ENCODE results near the gene GIPC2.
"Not testable (repeated sequence)": the region's sequence is repeated elsewhere in the genome, so short reads cannot be mapped to it uniquely, and the experiment has no call there.

GIPC2 gene

DNA sequence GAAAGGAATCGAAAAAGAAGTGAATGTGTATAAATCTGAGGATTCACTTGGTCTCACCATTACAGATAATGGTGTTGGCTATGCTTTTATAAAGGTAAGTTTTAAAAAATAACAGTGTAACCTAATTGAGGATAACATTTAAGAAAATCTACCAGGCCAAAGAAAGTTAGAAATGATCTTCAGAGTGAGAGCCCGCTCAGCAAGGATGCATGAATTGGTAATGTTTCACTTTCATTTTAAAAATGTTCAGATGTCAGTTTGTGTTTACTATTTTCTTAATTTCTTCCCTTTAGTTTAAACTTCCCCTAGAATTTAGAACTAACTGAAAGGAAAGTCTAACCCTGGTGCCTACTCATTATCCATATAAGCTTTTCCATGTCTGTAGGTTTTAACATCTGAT is 35.0 kb downstream of the GIPC2 start:
- H3K27me3 Mint-ChIP-seq (ENCODE audit: low read depth) = no peaks in the 10 kb centered on the region
- H3K4me3 Mint-ChIP-seq = no peak overlapping the region
- no peak overlapping the region for H3K27ac Mint-ChIP-seq
- no peaks in the 10 kb centered on the region for H3K36me3 Mint-ChIP-seq (ENCODE audit: low read depth)
- TF ChIP-seq, protein P1, sequence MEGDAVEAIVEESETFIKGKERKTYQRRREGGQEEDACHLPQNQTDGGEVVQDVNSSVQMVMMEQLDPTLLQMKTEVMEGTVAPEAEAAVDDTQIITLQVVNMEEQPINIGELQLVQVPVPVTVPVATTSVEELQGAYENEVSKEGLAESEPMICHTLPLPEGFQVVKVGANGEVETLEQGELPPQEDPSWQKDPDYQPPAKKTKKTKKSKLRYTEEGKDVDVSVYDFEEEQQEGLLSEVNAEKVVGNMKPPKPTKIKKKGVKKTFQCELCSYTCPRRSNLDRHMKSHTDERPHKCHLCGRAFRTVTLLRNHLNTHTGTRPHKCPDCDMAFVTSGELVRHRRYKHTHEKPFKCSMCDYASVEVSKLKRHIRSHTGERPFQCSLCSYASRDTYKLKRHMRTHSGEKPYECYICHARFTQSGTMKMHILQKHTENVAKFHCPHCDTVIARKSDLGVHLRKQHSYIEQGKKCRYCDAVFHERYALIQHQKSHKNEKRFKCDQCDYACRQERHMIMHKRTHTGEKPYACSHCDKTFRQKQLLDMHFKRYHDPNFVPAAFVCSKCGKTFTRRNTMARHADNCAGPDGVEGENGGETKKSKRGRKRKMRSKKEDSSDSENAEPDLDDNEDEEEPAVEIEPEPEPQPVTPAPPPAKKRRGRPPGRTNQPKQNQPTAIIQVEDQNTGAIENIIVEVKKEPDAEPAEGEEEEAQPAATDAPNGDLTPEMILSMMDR (IDR thresholded peaks at IDR 0.05; ENCODE audit: unreplicated experiment in 3 of 3) = no peak
- H3K9me3 Mint-ChIP-seq = peaks cover 6% of the 10 kb centered on the region
- H3K4me1 Mint-ChIP-seq = no peaks in the 10 kb centered on the region

DNA sequence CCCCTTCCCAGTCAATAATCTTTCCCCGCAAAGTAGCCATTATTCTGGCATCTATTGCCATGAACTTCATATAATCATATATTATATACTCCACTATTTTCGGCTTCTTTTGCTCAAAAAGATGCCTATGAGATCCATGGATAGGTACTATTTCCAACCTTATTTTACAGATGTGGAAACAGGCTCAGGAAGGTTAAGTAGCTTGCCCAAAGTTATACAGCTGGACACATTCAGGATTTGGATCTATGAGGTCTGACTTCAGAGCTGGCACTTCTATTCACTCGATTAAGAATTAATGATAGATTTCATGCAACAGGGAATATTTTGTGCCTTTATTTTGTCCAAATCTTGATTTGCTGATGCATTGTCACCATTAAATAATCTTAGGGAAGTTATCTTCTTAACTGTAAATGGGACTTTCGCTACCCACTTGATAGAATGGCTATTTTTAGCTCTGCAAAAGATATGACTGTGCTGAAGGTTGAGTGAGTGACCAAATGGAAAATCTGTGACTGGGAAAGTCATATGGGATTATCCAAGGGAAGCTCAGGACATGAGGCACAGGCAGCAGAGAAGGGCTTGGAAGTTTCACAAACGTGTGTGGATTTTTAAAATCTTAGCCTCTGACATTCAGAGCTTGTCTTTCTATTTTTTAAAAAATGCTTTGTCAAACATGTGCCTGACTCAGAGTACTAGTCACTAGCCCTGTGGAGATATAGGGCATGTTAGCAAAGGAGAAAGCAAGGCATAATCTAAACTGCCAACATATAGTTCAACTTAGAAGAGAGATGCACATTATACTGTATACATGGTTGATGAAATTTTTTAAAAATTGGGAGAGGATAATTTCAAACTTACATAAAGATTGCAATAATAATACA is 36.5 kb downstream of the GIPC2 start:
- Mint-ChIP-seq H3K27ac (no peak overlapping the region), H3K36me3 (ENCODE audit: low read depth) (peaks cover 3% of the 10 kb centered on the region), H3K9me3 (peaks cover 15% of the 10 kb centered on the region), H3K27me3 (ENCODE audit: low read depth) (no peaks in the 10 kb centered on the region), H3K4me3 (no peak overlapping the region), H3K4me1 (no peaks in the 10 kb centered on the region)
- TF ChIP-seq, protein P1 (IDR thresholded peaks at IDR 0.05; ENCODE audit: unreplicated experiment in 3 of 3) = no peak

DNA sequence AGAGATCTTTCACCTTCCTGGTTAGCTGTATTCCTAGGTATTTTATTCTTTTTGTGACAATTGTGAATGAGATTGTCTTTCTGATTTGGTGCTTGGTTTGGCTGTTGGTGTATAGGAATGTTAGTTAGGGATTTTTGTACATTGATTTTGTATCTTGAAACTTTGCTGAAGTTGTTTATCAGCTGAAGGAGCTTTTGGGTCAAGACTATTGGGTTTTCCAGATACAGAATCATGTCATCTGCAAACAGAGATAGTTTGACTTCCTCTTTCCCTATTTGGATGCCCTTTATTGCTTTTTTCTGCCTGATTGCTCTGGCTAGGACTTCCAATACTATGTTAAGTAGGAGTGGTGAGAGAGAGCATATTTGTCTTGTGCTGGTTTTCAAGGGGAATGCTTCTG is 38.9 kb downstream of the GIPC2 start:
- H3K27me3 Mint-ChIP-seq (ENCODE audit: low read depth); H3K27ac Mint-ChIP-seq; H3K36me3 Mint-ChIP-seq (ENCODE audit: low read depth); H3K4me1 Mint-ChIP-seq; H3K4me3 Mint-ChIP-seq: not testable (repeated sequence)
- peaks cover 15% of the 10 kb centered on the region for H3K9me3 Mint-ChIP-seq

DNA sequence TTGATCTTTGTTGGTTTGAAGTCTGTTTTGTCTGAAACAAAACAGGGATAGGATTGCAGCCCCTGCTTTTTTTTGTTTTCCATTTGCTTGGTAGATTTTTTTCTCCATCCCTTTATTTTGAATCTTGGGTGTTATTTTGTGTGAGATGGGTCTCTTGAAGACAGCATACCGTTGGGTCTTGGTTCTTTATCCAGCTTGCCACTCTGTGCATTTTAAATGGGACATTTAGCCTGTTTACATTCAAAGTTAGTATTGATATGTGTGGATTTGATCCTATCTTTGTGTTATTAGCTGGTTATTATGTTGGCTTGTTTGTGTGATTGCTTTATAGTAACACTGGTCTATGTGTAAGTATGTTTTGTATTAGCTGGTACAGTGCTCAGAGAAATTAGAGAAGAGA is 40.9 kb downstream of the GIPC2 start:
- TF ChIP-seq, protein P1 (IDR thresholded peaks at IDR 0.05; ENCODE audit: unreplicated experiment in 3 of 3) = no peak
- H3K4me1 Mint-ChIP-seq = no peaks in the 10 kb centered on the region
- no peak overlapping the region for H3K4me3 Mint-ChIP-seq
- peaks cover 15% of the 10 kb centered on the region for H3K9me3 Mint-ChIP-seq
- peaks cover 3% of the 10 kb centered on the region for H3K36me3 Mint-ChIP-seq (ENCODE audit: low read depth)
- H3K27me3 Mint-ChIP-seq (ENCODE audit: low read depth) = no peaks in the 10 kb centered on the region
- H3K27ac Mint-ChIP-seq = no peak overlapping the region

DNA sequence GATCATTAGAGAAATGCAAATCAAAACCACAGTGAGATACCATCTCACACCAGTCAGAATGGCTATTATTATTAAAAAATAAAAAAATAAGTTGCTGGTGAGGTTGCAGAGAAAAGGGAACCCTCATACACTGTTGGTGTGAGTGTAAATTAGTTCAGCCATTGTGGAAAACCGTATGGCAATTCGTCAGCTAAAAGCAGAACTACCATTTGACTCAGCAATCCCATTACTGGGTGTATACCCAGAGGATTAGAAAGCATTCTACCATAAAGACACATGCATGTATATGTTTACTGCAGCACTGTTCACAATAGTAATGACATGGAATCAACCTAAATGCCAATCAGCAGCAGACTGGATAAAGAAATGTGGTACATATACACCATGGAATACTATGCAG is 42.2 kb downstream of the GIPC2 start:
- Mint-ChIP-seq H3K4me1 (no peaks in the 10 kb centered on the region), H3K4me3 (no peak overlapping the region), H3K9me3 (peaks cover 15% of the 10 kb centered on the region), H3K36me3 (ENCODE audit: low read depth) (peaks cover 3% of the 10 kb centered on the region), H3K27ac (no peak overlapping the region), H3K27me3 (ENCODE audit: low read depth) (no peaks in the 10 kb centered on the region)
- TF ChIP-seq, protein P1 (IDR thresholded peaks at IDR 0.05; ENCODE audit: unreplicated experiment in 3 of 3) = no peak

DNA sequence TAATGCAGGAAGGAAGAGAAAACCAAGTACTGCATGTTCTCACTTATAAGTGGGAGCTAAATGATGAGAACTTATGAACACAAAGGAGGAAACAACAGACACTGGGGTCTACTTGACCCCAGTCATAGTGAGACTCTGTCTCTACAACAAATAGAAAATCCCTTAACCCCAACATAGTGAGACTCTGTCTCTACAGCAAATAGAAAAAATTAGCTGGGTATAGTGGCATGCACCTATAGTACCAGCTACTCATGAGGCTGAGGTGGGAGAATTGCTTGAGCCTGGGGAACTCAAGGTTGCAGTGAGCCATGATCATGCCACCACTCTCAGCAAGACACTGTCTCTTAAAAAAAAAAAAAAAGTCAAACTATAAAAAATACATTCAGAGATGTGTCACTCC is 42.7 kb downstream of the GIPC2 start:
- TF ChIP-seq, protein P1 (IDR thresholded peaks at IDR 0.05; ENCODE audit: unreplicated experiment in 3 of 3) = no peak
- Mint-ChIP-seq H3K4me3 (no peak overlapping the region), H3K4me1 (no peaks in the 10 kb centered on the region), H3K36me3 (ENCODE audit: low read depth) (peaks cover 3% of the 10 kb centered on the region), H3K9me3 (peaks cover 15% of the 10 kb centered on the region), H3K27me3 (ENCODE audit: low read depth) (no peaks in the 10 kb centered on the region), H3K27ac (no peak overlapping the region)

All from nephron (organoid).